Epithelial cell of esophagus (primary cell): Measurements from ENCODE around the gene NRG3.

Experiments used
- DNase-seq: peaks from one replicate; pipeline ENCODE4 v3.0.0; 2010; ENCODE audit warnings: low read depth
- H3K4me3 ChIP-seq: 2 replicates; pipeline ENCODE4 v1.5.1; 2011; ENCODE audit warnings: mild to moderate bottlenecking, low read length, control low read depth
- CTCF ChIP-seq: IDR thresholded peaks from 2 replicates; pipeline ENCODE4 v1.5.1; 2011; ENCODE audit warnings: low read depth, mild to moderate bottlenecking, low read length, control low read depth, inconsistent platforms; ENCODE audit not compliant: insufficient read depth; ENCODE audit errors: missing control alignments

NRG3 gene

GRCh38 chr10:81874875-81875466 is at the start of gene NRG3:
Gene NRG3, plus strand, starts transcription at chr10:81875194.
- no peak within 1 kb of the TSS for H3K4me3 ChIP-seq
- TF ChIP-seq CTCF = no peak
- DNase-seq = no peak

DNA sequence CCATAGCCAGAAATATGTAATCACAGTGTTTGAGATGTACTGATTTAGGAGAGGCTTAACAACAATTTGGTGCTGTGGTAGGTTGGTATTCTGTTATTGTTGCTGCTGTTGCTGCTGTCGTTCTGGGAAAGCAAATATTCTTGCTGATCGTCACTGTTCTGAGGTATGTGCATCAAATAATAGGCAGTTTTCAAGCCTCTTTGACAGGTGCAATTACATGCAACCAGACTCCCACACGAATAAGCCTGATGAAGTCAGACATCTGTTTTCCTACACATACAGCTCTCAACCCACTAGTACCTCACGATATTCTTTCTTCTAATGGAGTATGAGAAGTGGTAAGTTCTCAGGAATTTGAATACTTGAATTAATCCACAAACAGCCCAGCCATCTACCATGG is 46.7 kb upstream of the NRG3 start:
- no peak overlapping the region for H3K4me3 ChIP-seq
- DNase-seq = no peak
- TF ChIP-seq CTCF = no peak

DNA sequence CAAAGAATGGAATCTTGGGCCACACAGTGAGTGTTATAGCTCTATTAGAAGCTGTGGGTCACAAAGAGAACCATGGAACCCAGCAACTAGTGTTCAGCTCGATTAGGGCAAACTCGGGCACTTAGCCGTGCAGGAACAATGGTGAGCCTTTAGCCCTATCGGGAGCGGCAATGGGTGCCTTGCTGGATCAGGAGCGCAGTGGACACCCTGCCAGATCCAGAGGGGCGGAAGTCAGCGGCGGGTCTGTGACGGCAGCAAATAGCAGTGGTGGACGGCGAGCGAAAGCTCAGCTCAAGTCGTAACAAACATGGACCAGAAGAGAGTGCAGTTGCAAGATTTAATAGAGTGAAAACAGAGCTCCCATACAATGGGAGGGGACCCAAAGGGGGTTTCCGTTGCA is 43.9 kb upstream of the NRG3 start:
- no peak overlapping the region for H3K4me3 ChIP-seq
- TF ChIP-seq CTCF = no peak
- DNase-seq = no peak

- no peak overlapping the region for H3K4me3 ChIP-seq
- peak; percentile 1 for DNase-seq
- no peak for TF ChIP-seq CTCF
These were observed 36.0 kb upstream of the NRG3 start for GRCh38 chr10:81838950-81839349.

- TF ChIP-seq CTCF = no peak
- no peak for DNase-seq
- no peak overlapping the region for H3K4me3 ChIP-seq
These were observed 32.0 kb upstream of the NRG3 start for GRCh38 chr10:81843042-81843441.

DNA sequence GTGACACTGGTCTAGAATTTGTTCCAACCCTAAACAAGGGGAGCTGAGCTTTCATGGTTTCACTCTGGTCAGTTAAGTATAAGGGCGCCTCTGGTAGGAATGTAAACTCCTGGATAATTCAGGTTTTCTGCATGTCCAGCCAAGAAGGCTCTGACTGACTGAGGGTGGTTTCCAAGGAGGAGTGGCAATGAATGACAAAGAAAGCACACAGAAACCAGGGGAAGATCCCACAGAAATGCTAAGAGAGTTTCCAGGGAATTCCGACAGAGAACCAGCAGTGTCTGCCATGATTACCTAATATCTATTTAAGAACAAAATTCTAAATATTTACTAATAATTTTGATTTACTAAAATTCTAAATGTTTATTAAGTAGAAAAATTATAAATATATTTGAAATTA is 27.3 kb upstream of the NRG3 start:
- H3K4me3 ChIP-seq = no peak overlapping the region
- no peak for TF ChIP-seq CTCF
- DNase-seq = no peak

DNA sequence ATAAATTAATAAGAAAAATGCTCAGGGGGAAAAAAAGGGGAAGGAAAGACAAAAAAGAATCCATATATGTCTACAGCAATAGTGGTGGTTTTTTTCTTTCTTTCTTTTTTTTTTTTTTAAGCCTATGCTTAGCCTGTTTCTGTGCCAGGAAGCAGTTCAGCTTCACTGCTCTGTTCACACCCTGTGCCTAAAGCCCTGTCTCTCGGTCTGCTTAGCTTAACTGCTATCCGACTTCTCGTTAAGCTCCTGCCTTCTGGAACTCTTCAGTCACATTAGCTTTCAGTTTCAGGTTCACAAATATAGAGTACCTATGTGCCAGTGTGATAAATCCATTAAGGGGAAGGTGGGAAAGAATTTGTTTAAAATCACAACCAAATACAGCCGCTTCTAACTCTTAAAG is 26.5 kb upstream of the NRG3 start:
- TF ChIP-seq CTCF = no peak
- DNase-seq = no peak
- H3K4me3 ChIP-seq = no peak overlapping the region
